ENCODE measurements around the gene EMC10. TPM values are rescaled to one million over a fixed set of nuclear protein-coding genes. Genes with fewer than 3 reads are reported as not detected.

Gene EMC10
- polyA plus RNA-seq, 2 of the 4 experiments (the other 2 are of a cell fraction) = 52.8 to 147 TPM

- no peak for FAIRE-seq
- 75% methylated on average over 19 of the region's 19 CpGs for WGBS (ENCODE audit: missing lambda C conversion rate)
- POLR2A ChIA-PET = no interaction called here
Observed at GRCh38 chr19:50433201-50434180, 42.8 kb upstream of the EMC10 start.

DNA sequence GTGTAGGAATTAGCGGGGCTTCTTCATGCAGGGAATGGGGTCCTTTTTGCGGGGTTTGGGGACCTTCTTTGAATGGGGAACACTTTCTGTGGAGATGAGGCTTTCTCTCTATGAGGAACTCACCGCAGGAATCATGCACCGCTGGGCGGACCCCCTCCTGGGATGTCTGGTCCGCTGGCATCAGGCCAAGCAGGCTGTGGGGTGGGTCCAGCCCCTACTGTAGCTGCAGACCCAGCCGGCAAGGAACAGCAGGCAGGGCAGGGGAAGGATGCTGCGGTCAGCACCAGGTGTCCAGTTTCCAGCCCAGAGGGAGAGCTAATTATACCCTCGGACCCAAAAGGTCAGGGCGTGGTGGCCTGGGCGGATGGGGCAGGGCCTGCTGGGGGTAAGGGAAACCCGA lies 41.8 kb upstream of the EMC10 start:
- H3K9me3 ChIP-seq = no peaks in the 10 kb centered on the region
- FAIRE-seq (no peak), ATAC-seq (no peak), DNase-seq (ENCODE audit: low read depth in 1 of 2, low spot score in 1 of 2) (no peak)
- no peak overlapping the region for H3K4me2 ChIP-seq
- no peak overlapping the region for H3K27ac ChIP-seq
- peaks cover 11% of the 10 kb centered on the region for H3K4me1 ChIP-seq
- no peak overlapping the region for H3K4me3 ChIP-seq
- ChIA-PET POLR2A (no interaction called here), CTCF (interaction anchor here (0.8 to 0.9 kb wide), 2 partner anchors 122 to 290 kb away, joined by 3 read pairs; no protein-coding TSS in a partner anchor)
- TF ChIP-seq MAZ (IDR thresholded peaks at IDR 0.05; ENCODE audit: borderline replicate concordance, low read depth, low read length) (no peak), RARB (CRISPR knock-in tag; IDR thresholded peaks at IDR 0.05) (no peak), USF2 (IDR thresholded peaks at IDR 0.05) (no peak), RNF2 (IDR thresholded peaks at IDR 0.05; ENCODE audit: borderline replicate concordance, low read depth) (no peak)
- WGBS (ENCODE audit: missing lambda C conversion rate) = 44% methylated on average over 12 of the region's 12 CpGs

More at GRCh38 chr19:50433201-50434180, 42.8 kb upstream of the EMC10 start:
- TF ChIP-seq POLR2A (IDR thresholded peaks at IDR 0.05; ENCODE audit: low read length) (no peak), EHF (CRISPR knock-in tag; IDR thresholded peaks at IDR 0.05) (no peak), JUN (IDR thresholded peaks at IDR 0.05) (no peak), RNF2 (IDR thresholded peaks at IDR 0.05; ENCODE audit: borderline replicate concordance, low read depth) (no peak), JUNB (IDR thresholded peaks at IDR 0.05) (no peak), NPAS2 (CRISPR knock-in tag; IDR thresholded peaks at IDR 0.05; ENCODE audit: borderline replicate concordance) (no peak), ZSCAN20 (CRISPR knock-in tag; IDR thresholded peaks at IDR 0.05) (no peak), HOXB5 (CRISPR knock-in tag; IDR thresholded peaks at IDR 0.05) (no peak), EHMT2 (IDR thresholded peaks at IDR 0.05; ENCODE audit: low read depth) (no peak), NR3C1 (IDR thresholded peaks at IDR 0.05) (no peak)
- TF ChIP-seq, protein P1, sequence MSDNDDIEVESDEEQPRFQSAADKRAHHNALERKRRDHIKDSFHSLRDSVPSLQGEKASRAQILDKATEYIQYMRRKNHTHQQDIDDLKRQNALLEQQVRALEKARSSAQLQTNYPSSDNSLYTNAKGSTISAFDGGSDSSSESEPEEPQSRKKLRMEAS (IDR thresholded peaks at IDR 0.05) = no peak
- TF ChIP-seq, protein P2, sequence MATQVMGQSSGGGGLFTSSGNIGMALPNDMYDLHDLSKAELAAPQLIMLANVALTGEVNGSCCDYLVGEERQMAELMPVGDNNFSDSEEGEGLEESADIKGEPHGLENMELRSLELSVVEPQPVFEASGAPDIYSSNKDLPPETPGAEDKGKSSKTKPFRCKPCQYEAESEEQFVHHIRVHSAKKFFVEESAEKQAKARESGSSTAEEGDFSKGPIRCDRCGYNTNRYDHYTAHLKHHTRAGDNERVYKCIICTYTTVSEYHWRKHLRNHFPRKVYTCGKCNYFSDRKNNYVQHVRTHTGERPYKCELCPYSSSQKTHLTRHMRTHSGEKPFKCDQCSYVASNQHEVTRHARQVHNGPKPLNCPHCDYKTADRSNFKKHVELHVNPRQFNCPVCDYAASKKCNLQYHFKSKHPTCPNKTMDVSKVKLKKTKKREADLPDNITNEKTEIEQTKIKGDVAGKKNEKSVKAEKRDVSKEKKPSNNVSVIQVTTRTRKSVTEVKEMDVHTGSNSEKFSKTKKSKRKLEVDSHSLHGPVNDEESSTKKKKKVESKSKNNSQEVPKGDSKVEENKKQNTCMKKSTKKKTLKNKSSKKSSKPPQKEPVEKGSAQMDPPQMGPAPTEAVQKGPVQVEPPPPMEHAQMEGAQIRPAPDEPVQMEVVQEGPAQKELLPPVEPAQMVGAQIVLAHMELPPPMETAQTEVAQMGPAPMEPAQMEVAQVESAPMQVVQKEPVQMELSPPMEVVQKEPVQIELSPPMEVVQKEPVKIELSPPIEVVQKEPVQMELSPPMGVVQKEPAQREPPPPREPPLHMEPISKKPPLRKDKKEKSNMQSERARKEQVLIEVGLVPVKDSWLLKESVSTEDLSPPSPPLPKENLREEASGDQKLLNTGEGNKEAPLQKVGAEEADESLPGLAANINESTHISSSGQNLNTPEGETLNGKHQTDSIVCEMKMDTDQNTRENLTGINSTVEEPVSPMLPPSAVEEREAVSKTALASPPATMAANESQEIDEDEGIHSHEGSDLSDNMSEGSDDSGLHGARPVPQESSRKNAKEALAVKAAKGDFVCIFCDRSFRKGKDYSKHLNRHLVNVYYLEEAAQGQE (IDR thresholded peaks at IDR 0.05) = no peak
- TF ChIP-seq, protein P3, sequence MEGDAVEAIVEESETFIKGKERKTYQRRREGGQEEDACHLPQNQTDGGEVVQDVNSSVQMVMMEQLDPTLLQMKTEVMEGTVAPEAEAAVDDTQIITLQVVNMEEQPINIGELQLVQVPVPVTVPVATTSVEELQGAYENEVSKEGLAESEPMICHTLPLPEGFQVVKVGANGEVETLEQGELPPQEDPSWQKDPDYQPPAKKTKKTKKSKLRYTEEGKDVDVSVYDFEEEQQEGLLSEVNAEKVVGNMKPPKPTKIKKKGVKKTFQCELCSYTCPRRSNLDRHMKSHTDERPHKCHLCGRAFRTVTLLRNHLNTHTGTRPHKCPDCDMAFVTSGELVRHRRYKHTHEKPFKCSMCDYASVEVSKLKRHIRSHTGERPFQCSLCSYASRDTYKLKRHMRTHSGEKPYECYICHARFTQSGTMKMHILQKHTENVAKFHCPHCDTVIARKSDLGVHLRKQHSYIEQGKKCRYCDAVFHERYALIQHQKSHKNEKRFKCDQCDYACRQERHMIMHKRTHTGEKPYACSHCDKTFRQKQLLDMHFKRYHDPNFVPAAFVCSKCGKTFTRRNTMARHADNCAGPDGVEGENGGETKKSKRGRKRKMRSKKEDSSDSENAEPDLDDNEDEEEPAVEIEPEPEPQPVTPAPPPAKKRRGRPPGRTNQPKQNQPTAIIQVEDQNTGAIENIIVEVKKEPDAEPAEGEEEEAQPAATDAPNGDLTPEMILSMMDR (IDR thresholded peaks at IDR 0.05) = no peak
- no peaks in the 10 kb centered on the region for H3K9me3 ChIP-seq
- H3K4me2 ChIP-seq = no peak overlapping the region
- CTCF ChIA-PET = interaction anchor here (0.8 to 1.4 kb wide), 3 partner anchors 27 to 291 kb away, joined by 3 to 4 read pairs (median 3); no protein-coding TSS in a partner anchor
- H3K27ac ChIP-seq = no peak overlapping the region
- no peak overlapping the region for H3K4me3 ChIP-seq
- ATAC-seq (no peak), DNase-seq (ENCODE audit: low read depth in 1 of 2, low spot score in 1 of 2) (no peak)
- H3K4me1 ChIP-seq = peaks cover 11% of the 10 kb centered on the region
